C4-2B (cell line): ENCODE data around the gene AXIN2.
"Not testable (repeated sequence)": the region's sequence is repeated elsewhere in the genome, so short reads cannot be mapped to it uniquely, and the experiment has no call there.

Source experiments
- ZFX ChIP-seq: fragments of 450-650 bp; IDR thresholded peaks from 2 replicates; pipeline ENCODE4 v1.6.1; 2017
- TF ChIP-seq, protein P1 (sequence below): fragments of 450-650 bp; conservative IDR thresholded peaks from 2 replicates; pipeline ENCODE4 v1.5.1; 2017; ENCODE audit warnings: mild to moderate bottlenecking

DNA sequence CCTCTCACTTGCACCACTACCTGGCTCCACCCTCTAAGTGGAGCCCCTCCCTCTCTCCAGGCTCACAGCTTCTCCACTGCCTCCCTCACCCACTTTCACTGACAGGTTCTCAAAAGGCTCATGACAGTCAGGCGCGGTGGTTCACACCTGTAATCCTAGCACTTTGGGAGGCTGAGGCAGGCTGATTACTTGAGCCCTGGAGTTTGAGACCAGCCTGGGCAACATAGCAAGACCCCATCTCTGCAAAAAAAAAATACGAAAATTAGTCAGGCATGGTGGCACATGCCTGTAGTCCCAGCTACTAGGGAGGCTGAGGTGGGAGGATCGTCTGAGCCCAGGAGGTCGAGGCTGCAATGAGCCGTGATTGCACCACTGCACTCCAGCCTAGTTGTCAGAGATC, 56.8 kb downstream of the AXIN2 start:
- TF ChIP-seq, protein P1, sequence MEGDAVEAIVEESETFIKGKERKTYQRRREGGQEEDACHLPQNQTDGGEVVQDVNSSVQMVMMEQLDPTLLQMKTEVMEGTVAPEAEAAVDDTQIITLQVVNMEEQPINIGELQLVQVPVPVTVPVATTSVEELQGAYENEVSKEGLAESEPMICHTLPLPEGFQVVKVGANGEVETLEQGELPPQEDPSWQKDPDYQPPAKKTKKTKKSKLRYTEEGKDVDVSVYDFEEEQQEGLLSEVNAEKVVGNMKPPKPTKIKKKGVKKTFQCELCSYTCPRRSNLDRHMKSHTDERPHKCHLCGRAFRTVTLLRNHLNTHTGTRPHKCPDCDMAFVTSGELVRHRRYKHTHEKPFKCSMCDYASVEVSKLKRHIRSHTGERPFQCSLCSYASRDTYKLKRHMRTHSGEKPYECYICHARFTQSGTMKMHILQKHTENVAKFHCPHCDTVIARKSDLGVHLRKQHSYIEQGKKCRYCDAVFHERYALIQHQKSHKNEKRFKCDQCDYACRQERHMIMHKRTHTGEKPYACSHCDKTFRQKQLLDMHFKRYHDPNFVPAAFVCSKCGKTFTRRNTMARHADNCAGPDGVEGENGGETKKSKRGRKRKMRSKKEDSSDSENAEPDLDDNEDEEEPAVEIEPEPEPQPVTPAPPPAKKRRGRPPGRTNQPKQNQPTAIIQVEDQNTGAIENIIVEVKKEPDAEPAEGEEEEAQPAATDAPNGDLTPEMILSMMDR, result not testable (repeated sequence)
- TF ChIP-seq ZFX, result not testable (repeated sequence)
